Keratinocyte (primary cell): ENCODE results near the gene CDKL4. TPM values are rescaled to one million over a fixed set of nuclear protein-coding genes. Genes with fewer than 3 reads are reported as not detected.

Source experiments
- DNase-seq: peaks from one replicate; pipeline ENCODE4 v3.0.0-alpha.2; 2011; ENCODE audit warnings: low read depth, missing footprints, low spot score
- FAIRE-seq: peaks from 2 replicates; lab custom pipeline; 2011; peaks lifted over from hg19 to GRCh38; lab: Jason Lieb, UNC
- H2AFZ ChIP-seq: 2 replicates; pipeline ENCODE4 v1.6.0; 2012; ENCODE audit warnings: low read length, control low read depth, inconsistent platforms; ENCODE audit not compliant: control insufficient read depth
- H3K27ac ChIP-seq: 2 replicates; pipeline ENCODE4 v1.5.1; 2011; ENCODE audit warnings: low read length; ENCODE audit not compliant: control insufficient read depth, insufficient read depth
- H3K27me3 ChIP-seq: 3 replicates; pipeline ENCODE4 v1.6.0; 2011; ENCODE audit warnings: low read length; ENCODE audit not compliant: control insufficient read depth, insufficient read depth; ENCODE audit errors: extremely low read depth
- H3K36me3 ChIP-seq, 2 experiments: 2 replicates in 1 of 2; 3 replicates in 1 of 2; pipeline ENCODE4 v1.5.1; 2011; ENCODE audit warnings: low read length in 2 of 2, mild to moderate bottlenecking in 1 of 2; ENCODE audit not compliant: control insufficient read depth in 2 of 2, insufficient read depth in 2 of 2; ENCODE audit errors: extremely low read depth in 1 of 2
- H3K4me1 ChIP-seq: 3 replicates; pipeline ENCODE4 v1.5.1; 2011; ENCODE audit warnings: low read length; ENCODE audit not compliant: control insufficient read depth, insufficient read depth; ENCODE audit errors: extremely low read depth
- H3K4me2 ChIP-seq: 3 replicates; pipeline ENCODE4 v1.6.0; 2011; ENCODE audit warnings: low read depth, low read length; ENCODE audit not compliant: control insufficient read depth, insufficient read depth; ENCODE audit errors: extremely low read depth
- H3K4me3 ChIP-seq, 3 experiments: fragments of 200-600 bp in 1 of 3; sonication (generic) in 1 of 3; 2 replicates in 2 of 3; 3 replicates in 1 of 3; pipeline ENCODE4 v1.5.1; 2011 to 2016; ENCODE audit warnings: low read length in 3 of 3, mild to moderate bottlenecking in 3 of 3, control low read depth in 2 of 3, inconsistent platforms in 1 of 3, low read depth in 1 of 3, mixed read lengths in 1 of 3, mixed run types in 1 of 3, moderate library complexity in 1 of 3; ENCODE audit not compliant: control insufficient read depth in 2 of 3, insufficient read depth in 2 of 3; ENCODE audit errors: extremely low read depth in 1 of 3
- H3K79me2 ChIP-seq: 2 replicates; pipeline ENCODE4 v1.6.0; 2012; ENCODE audit warnings: low read length; ENCODE audit not compliant: control insufficient read depth, insufficient read depth
- H3K9ac ChIP-seq: 3 replicates; pipeline ENCODE4 v1.6.0; 2011; ENCODE audit warnings: low read length; ENCODE audit not compliant: control insufficient read depth, insufficient read depth; ENCODE audit errors: extremely low read depth
- H3K9me1 ChIP-seq: 3 replicates; pipeline ENCODE4 v1.6.0; 2011; ENCODE audit warnings: low read length; ENCODE audit not compliant: control insufficient read depth, insufficient read depth; ENCODE audit errors: extremely low read depth
- H3K9me3 ChIP-seq: 2 replicates; pipeline ENCODE4 v1.5.1; 2012; ENCODE audit warnings: low read depth, low read length; ENCODE audit not compliant: control insufficient read depth
- H4K20me1 ChIP-seq: 3 replicates; pipeline ENCODE4 v1.6.0; 2011; ENCODE audit warnings: low read length; ENCODE audit not compliant: control insufficient read depth, insufficient read depth; ENCODE audit errors: extremely low read depth
- CTCF ChIP-seq, 3 experiments: IDR thresholded peaks in 1 of 3; conservative IDR thresholded peaks in 1 of 3; optimal IDR thresholded peaks in 1 of 3; 2 replicates in 2 of 3; 3 replicates in 1 of 3; pipeline versions ENCODE3 to v1.5.1; 2011; ENCODE audit warnings: low read length in 3 of 3, mild to moderate bottlenecking in 3 of 3, moderate library complexity in 2 of 3, control low read depth in 1 of 3, inconsistent platforms in 1 of 3; ENCODE audit not compliant: insufficient read depth in 2 of 3; ENCODE audit errors: extremely low read depth in 1 of 3
- EZH2 ChIP-seq: IDR thresholded peaks from one replicate; pipeline ENCODE4 v1.6.1; 2012; ENCODE audit warnings: inconsistent platforms, mild to moderate bottlenecking, low read length, moderate library complexity
- dilution Hi-C: fragments of 300-500 bp; cut with MboI; formaldehyde crosslinking; loops from one replicate; pipeline ENCODE4 v1.7.0; 2020; ENCODE audit warnings: low sequenced_read_pairs; ENCODE audit not compliant: extremely low pct_ligation_motif_present
- polyA plus RNA-seq, 5 experiments: library from polyadenylated mRNA; depleted of rRNA in 3 of 5; stranded (reverse) in 3 of 5; stranded (forward) in 1 of 5; unstranded in 1 of 5; fragments of >200 nt; gene quantifications; 1 replicate in 1 of 5; 2 replicates in 3 of 5; 3 replicates in 1 of 5; pipeline versions ENCODE4 v1.2.1 to v1.2.3, GENCODE V29; 2011 to 2012; ENCODE audit warnings: missing spikeins in 2 of 5, low read depth in 1 of 5, low replicate concordance in 1 of 5

The CDKL4 gene
- polyA plus RNA-seq, 1 donor (not counting 4 experiments of a cell fraction or from before 2014, with no cell fraction given): not detected

- Histone ChIP-seq H3K9me1 (no peaks in the 10 kb centered on the region), H3K27me3 (no peaks in the 10 kb centered on the region), H3K79me2 (no peaks in the 10 kb centered on the region), H4K20me1 (no peaks in the 10 kb centered on the region), H3K4me2 (no peak overlapping the region), H3K36me3 (no peaks in the 10 kb centered on the region), H3K27ac (no peak overlapping the region), H3K4me3 (no peak overlapping the region), H3K9ac (no peak overlapping the region), H2AFZ (no peak overlapping the region), H3K4me1 (no peaks in the 10 kb centered on the region), H3K9me3 (no peaks in the 10 kb centered on the region)
- DNase-seq (no peak), FAIRE-seq (no peak)
- dilution Hi-C loops: no loop called here
- TF ChIP-seq CTCF (optimal IDR thresholded peaks at IDR 0.05 in 1 of 3, IDR thresholded peaks at IDR 0.05 in 1 of 3, conservative IDR thresholded peaks at IDR 0.05 in 1 of 3; ENCODE audit: extremely low read depth in 1 of 3, insufficient read depth in 2 of 3, low read length in 3 of 3): no peak
- no peak for TF ChIP-seq EZH2
Observed at GRCh38 chr2:39269941-39270340, 26.2 kb upstream of the CDKL4 start.

- no peak for FAIRE-seq
- no peaks in the 10 kb centered on the region for H3K36me3 ChIP-seq
Observed at GRCh38 chr2:39266916-39267434, 23.2 kb upstream of the CDKL4 start.

More at GRCh38 chr2:39266916-39267434, 23.2 kb upstream of the CDKL4 start:
- no peak for DNase-seq
- H4K20me1 ChIP-seq: no peaks in the 10 kb centered on the region
- no peak overlapping the region for H3K9ac ChIP-seq
- no peaks in the 10 kb centered on the region for H3K27me3 ChIP-seq
- dilution Hi-C loops: no loop called here
- H2AFZ ChIP-seq: no peak overlapping the region
- H3K4me2 ChIP-seq: no peak overlapping the region
- H3K9me1 ChIP-seq: no peaks in the 10 kb centered on the region
- no peak overlapping the region for H3K4me3 ChIP-seq
- TF ChIP-seq CTCF (optimal IDR thresholded peaks at IDR 0.05 in 1 of 3, IDR thresholded peaks at IDR 0.05 in 1 of 3, conservative IDR thresholded peaks at IDR 0.05 in 1 of 3; ENCODE audit: extremely low read depth in 1 of 3, insufficient read depth in 2 of 3, low read length in 3 of 3): no peak
- no peak for TF ChIP-seq EZH2
- H3K79me2 ChIP-seq: no peaks in the 10 kb centered on the region
- no peak overlapping the region for H3K27ac ChIP-seq
- H3K9me3 ChIP-seq: no peaks in the 10 kb centered on the region
- H3K4me1 ChIP-seq: no peaks in the 10 kb centered on the region
